A549 (cell line): Measurements from ENCODE around the gene FIZ1. TPM values are rescaled to one million over a fixed set of nuclear protein-coding genes. Genes with fewer than 3 reads are reported as not detected.

Experiments
- ATAC-seq, 2 experiments: fragments of 200-7000 bp in 1 of 2; fragments of >200 bp in 1 of 2; cut with Nextera tagmentation in 1 of 2; cut with Tn5 transposase in 1 of 2; 3 replicates each; pipeline versions ENCODE4 v1.8.0 to v1.9.1; 2018 to 2020; ENCODE audit warnings: mild to moderate bottlenecking in 1 of 2, moderate library complexity in 1 of 2
- CTCF ChIA-PET: fragments of 300-600 bp; sonication (Branson Sonifier 250); formaldehyde crosslinking; extraction: SDS; loops from one replicate; lab custom pipeline; 2021; ENCODE audit warnings: antibody characterized with exemption, inconsistent platforms; lab: Yijun Ruan, JAX
- POLR2A ChIA-PET: fragments of 350-600 bp; formaldehyde crosslinking; extraction: SDS; loops from one replicate; lab custom pipeline; 2021; ENCODE audit warnings: antibody characterized with exemption, inconsistent platforms; lab: Yijun Ruan, JAX
- DNase-seq, 2 experiments: peaks; one replicate each; pipeline versions ENCODE4 v3.0.0 to v3.0.0-alpha.2; 2011 to 2016; ENCODE audit warnings: low read depth in 1 of 2, low spot score in 1 of 2
- FAIRE-seq: peaks from 2 replicates; lab custom pipeline; 2011; peaks lifted over from hg19 to GRCh38; lab: Jason Lieb, UNC
- H3K27ac ChIP-seq, 2 experiments: fragments of >200 bp; sonication (Bioruptor Twin); formaldehyde crosslinking; 3 replicates each; pipeline ENCODE4 v1.5.1; 2016 to 2017
- H3K4me1 ChIP-seq: fragments of >200 bp; sonication (Bioruptor Twin); formaldehyde crosslinking; 3 replicates; pipeline ENCODE4 v1.6.1; 2016
- H3K4me2 ChIP-seq: fragments of >200 bp; sonication (Bioruptor Twin); formaldehyde crosslinking; 3 replicates; pipeline ENCODE4 v1.6.1; 2016
- H3K4me3 ChIP-seq: fragments of >200 bp; sonication (Bioruptor Twin); formaldehyde crosslinking; 3 replicates; pipeline ENCODE4 v1.5.1; 2016
- H3K9me3 ChIP-seq: fragments of >200 bp; sonication (Bioruptor Twin); formaldehyde crosslinking; 3 replicates; pipeline ENCODE4 v1.6.1; 2016
- CBX8 ChIP-seq: fragments of 200-600 bp; sonication (generic); IDR thresholded peaks from 2 replicates; pipeline ENCODE4 v1.6.1; 2016
- CEBPB ChIP-seq, 2 experiments: fragments of >200 bp in 1 of 2; sonication (Bioruptor Twin) in 1 of 2; formaldehyde crosslinking in 1 of 2; IDR thresholded peaks; 2 replicates each; pipeline ENCODE4 v1.6.1; 2012 to 2016
- CHD2 ChIP-seq: fragments of 150-350 bp; IDR thresholded peaks from 2 replicates; pipeline ENCODE4 v1.6.1; 2014; ENCODE audit warnings: low read length; ENCODE audit not compliant: partially characterized antibody
- CHD4 ChIP-seq: fragments of 200-600 bp; sonication (generic); IDR thresholded peaks from 2 replicates; pipeline ENCODE4 v1.6.1; 2016; ENCODE audit warnings: antibody characterized with exemption, mild to moderate bottlenecking, borderline replicate concordance
- FOSB ChIP-seq: fragments of 250-450 bp; sonication (Bioruptor Pico); IDR thresholded peaks from 2 replicates; pipeline ENCODE4 v1.5.0; 2020; ENCODE audit warnings: mild to moderate bottlenecking, moderate library complexity
- HOXA7 ChIP-seq: fragments of 250-450 bp; sonication (Bioruptor Pico); IDR thresholded peaks from 2 replicates; pipeline ENCODE4 v1.5.0; 2020; ENCODE audit warnings: mild to moderate bottlenecking, moderate library complexity
- MAFK ChIP-seq: fragments of 450-650 bp; IDR thresholded peaks from 2 replicates; pipeline ENCODE4 v1.6.1; 2014; ENCODE audit not compliant: partially characterized antibody
- MAZ ChIP-seq: fragments of 150-350 bp; IDR thresholded peaks from 2 replicates; pipeline ENCODE4 v1.6.1; 2014; ENCODE audit warnings: antibody characterized with exemption, low read depth, low read length, borderline replicate concordance
- MYC ChIP-seq: IDR thresholded peaks from 2 replicates; pipeline ENCODE4 v1.6.1; 2012; ENCODE audit warnings: mild to moderate bottlenecking, inconsistent platforms, low read length, improper control_type of control experiment, borderline replicate concordance
- NPAS2 ChIP-seq: fragments of 250-450 bp; sonication (Bioruptor Pico); IDR thresholded peaks from 2 replicates; pipeline ENCODE4 v1.8.0; 2022; ENCODE audit warnings: mild to moderate bottlenecking, moderate library complexity, borderline replicate concordance
- NR3C1 ChIP-seq: fragments of >200 bp; sonication (Bioruptor Twin); formaldehyde crosslinking; IDR thresholded peaks from 3 replicates; pipeline ENCODE4 v1.6.1; 2017
- PBX3 ChIP-seq: IDR thresholded peaks from 2 replicates; pipeline ENCODE4 v1.6.1; 2012
- RCOR1 ChIP-seq: fragments of 150-350 bp; IDR thresholded peaks from 2 replicates; pipeline ENCODE4 v1.6.1; 2014; ENCODE audit warnings: antibody characterized with exemption, low read length, low read depth
- TP53 ChIP-seq: fragments of 250-450 bp; sonication (Bioruptor Pico); IDR thresholded peaks from 2 replicates; pipeline ENCODE4 v1.5.0; 2021; ENCODE audit warnings: mild to moderate bottlenecking, moderate library complexity
- USF2 ChIP-seq: fragments of 450-650 bp; IDR thresholded peaks from 2 replicates; pipeline ENCODE4 v1.6.1; 2014; ENCODE audit warnings: antibody characterized with exemption
- ZFP36 ChIP-seq: fragments of 450-650 bp; IDR thresholded peaks from 2 replicates; pipeline ENCODE4 v1.6.1; 2014; ENCODE audit warnings: borderline replicate concordance; ENCODE audit not compliant: partially characterized antibody
- ZNF302 ChIP-seq: fragments of 250-450 bp; sonication (Bioruptor Pico); IDR thresholded peaks from 2 replicates; pipeline ENCODE4 v1.9.0; 2021; ENCODE audit warnings: inconsistent platforms, mild to moderate bottlenecking, moderate library complexity
- ZSCAN20 ChIP-seq: fragments of 250-450 bp; sonication (Bioruptor Pico); IDR thresholded peaks from 2 replicates; pipeline ENCODE4 v1.8.0; 2022; ENCODE audit warnings: mild to moderate bottlenecking, moderate library complexity
- WGBS: methylation state at CpG from one replicate; pipeline ENCODE4 v1.1.6; 2017; ENCODE audit errors: missing lambda C conversion rate; 5-methylcytosine and 5-hydroxymethylcytosine counted together
- polyA plus RNA-seq, 4 experiments: library from polyadenylated mRNA; depleted of rRNA in 3 of 4; stranded (reverse); fragments of >200 nt; fragmentation: RNase III in 1 of 4; extraction: RNeasy Plus Mini Kit Qiagen cat#74134 plus additional on column Dnase treatment in 1 of 4; gene quantifications; 2 replicates in 3 of 4; 3 replicates in 1 of 4; pipeline ENCODE4 v1.2.3, GENCODE V29; 2011 to 2017

Gene FIZ1
- polyA plus RNA-seq, 2 of the 4 experiments (the other 2 are of a cell fraction), result 10.3 to 16.9 TPM

- whole genome bisulfite sequencing, result 68% methylated on average over 11 of the region's 11 CpGs
- H3K4me3 ChIP-seq, result no peak overlapping the region
- no peak for TF ChIP-seq ZSCAN20 (CRISPR knock-in tag)
- TF ChIP-seq USF2, result no peak
- TF ChIP-seq CHD4, result no peak
- no peak for TF ChIP-seq MAFK
- TF ChIP-seq FOSB (CRISPR knock-in tag), result no peak
- no peak for TF ChIP-seq NR3C1
- no peak for TF ChIP-seq MAZ
- no peak for TF ChIP-seq ZNF302 (CRISPR knock-in tag)
- no peak for TF ChIP-seq ZFP36
- TF ChIP-seq NPAS2 (CRISPR knock-in tag), result no peak
- TF ChIP-seq MYC, result no peak
- no peak for TF ChIP-seq CHD2
- ATAC-seq (no peak), DNase-seq (no peak), FAIRE-seq (no peak)
- ChIA-PET POLR2A (interaction anchor here (0.6 to 3.4 kb wide), 4 partner anchors 13 to 230 kb away, joined by 3 to 20 read pairs (median 7); partner anchors contain the start of genes FIZ1, U2AF2, UBE2S and ZNF784), CTCF (interaction anchor here (0.8 to 24.9 kb wide), 12 partner anchors 9 to 696 kb away, joined by 3 to 363 read pairs (median 3); partner anchors contain the start of genes CCDC106 and ZNF865)
- H3K9me3 ChIP-seq, result no peaks in the 10 kb centered on the region
- no peak overlapping the region for H3K4me2 ChIP-seq
- H3K27ac ChIP-seq, result no peak overlapping the region
- H3K4me1 ChIP-seq, result peaks cover 21% of the 10 kb centered on the region
Observed at GRCh38 chr19:55637534-55637933, 38.2 kb upstream of the FIZ1 start.

GRCh38 chr19:55636723-55637122, 37.4 kb upstream of the FIZ1 start:
- H3K4me3 ChIP-seq, result no peak overlapping the region
- no peak for FAIRE-seq
- H3K4me1 ChIP-seq, result peaks cover 22% of the 10 kb centered on the region
- TF ChIP-seq CEBPB (IDR thresholded peaks at IDR 0.05) (no peak), TP53 (no peak), HOXA7 (CRISPR knock-in tag) (no peak)
- WGBS, result 87% methylated on average over 4 of the region's 4 CpGs
- ChIA-PET CTCF (interaction anchor here (1.1 to 24.9 kb wide), 10 partner anchors 9 to 697 kb away, joined by 3 to 363 read pairs (median 10); partner anchors contain the start of genes CCDC106 and ZNF865), POLR2A (interaction anchor here (1.2 to 3.4 kb wide), 4 partner anchors 11 to 38 kb away, joined by 5 to 20 read pairs (median 7); partner anchors contain the start of genes CCDC106, FIZ1, U2AF2 and ZNF784)
- ATAC-seq, result no peak
- no peak overlapping the region for H3K27ac ChIP-seq
- peak overlapping the region; percentile 99 for H3K4me2 ChIP-seq
- DNase-seq, result no peak
- no peaks in the 10 kb centered on the region for H3K9me3 ChIP-seq

- no peaks in the 10 kb centered on the region for H3K9me3 ChIP-seq
- ChIA-PET POLR2A (interaction anchor here (0.6 to 3.4 kb wide), 5 partner anchors 11 to 37 kb away, joined by 3 to 20 read pairs (median 6); partner anchors contain the start of genes CCDC106, FIZ1, U2AF2 and ZNF784), CTCF (interaction anchor here (1.6 to 24.9 kb wide), 6 partner anchors 10 to 475 kb away, joined by 3 to 363 read pairs (median 26); partner anchors contain the start of genes CCDC106 and ZNF865)
- H3K27ac ChIP-seq, result peak overlapping the region; percentile 88 to 94; a peak in 5 of 6 replicates
- H3K4me1 ChIP-seq, result peaks cover 23% of the 10 kb centered on the region
- peak overlapping the region; percentile 99 for H3K4me2 ChIP-seq
- no peak for ATAC-seq
- TF ChIP-seq CBX8, result no peak
- TF ChIP-seq PBX3, result no peak
- no peak for TF ChIP-seq NR3C1
- no peak for TF ChIP-seq RCOR1
- TF ChIP-seq, all 56 proteins: peak for 0
- DNase-seq (no peak), FAIRE-seq (no peak)
- H3K4me3 ChIP-seq, result peak overlapping the region; percentile 76
- WGBS, result 46% methylated on average over 7 of the region's 7 CpGs
Observed at GRCh38 chr19:55635856-55636440, 36.6 kb upstream of the FIZ1 start.
